GM19397 (cell line): ENCODE results near the gene AGBL4.
"Not testable (repeated sequence)": the region's sequence is repeated elsewhere in the genome, so short reads cannot be mapped to it uniquely, and the experiment has no call there.

Source experiments
- ATAC-seq: cut with Tn5 transposase; IDR thresholded peaks from one replicate; pipeline ENCODE4 v1.9.1; 2021; ENCODE audit warnings: mild to moderate bottlenecking, moderate library complexity; ENCODE audit not compliant: unreplicated experiment

The AGBL4 gene

GRCh38 chr1:49448200-49448599 lies 575.6 kb downstream of the AGBL4 start:
- no peak for ATAC-seq

DNA sequence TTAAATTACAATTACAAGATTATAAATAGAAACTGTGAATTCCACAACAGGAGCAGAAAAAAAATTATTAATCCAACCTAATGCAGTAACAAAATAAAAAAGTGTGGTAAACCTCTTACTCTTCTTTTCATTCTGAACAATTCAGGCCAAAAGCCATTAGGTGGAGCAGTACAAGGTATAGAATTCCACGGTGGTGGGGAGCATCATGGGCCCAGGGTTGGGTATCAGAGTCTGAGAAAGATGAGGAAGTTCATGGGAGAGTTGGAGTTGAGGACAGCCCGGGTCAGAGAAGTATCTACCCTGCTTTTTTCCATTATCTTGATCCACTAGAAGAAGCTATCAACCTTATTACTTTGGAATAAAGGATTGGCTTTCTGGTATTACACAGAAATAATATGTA lies 586.9 kb downstream of the AGBL4 start:
- ATAC-seq: no peak

DNA sequence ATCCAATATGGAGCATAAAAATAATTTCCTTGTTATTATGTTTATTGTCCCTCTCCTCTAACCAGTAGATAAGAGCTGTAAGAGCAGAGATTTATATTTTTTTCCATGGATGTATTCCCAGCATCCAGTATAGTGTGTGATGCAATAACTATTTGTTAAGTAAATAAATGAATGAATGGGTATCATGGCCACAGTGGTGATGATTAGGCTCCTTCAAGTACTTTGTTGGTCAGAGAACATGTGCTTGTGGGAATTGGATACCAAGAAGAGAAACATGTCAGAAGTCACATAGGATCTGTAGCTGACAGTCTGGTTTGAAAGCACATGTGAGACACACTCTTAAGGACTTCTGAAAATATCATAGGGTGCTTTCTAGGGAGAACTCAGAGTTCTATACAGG lies 588.5 kb downstream of the AGBL4 start:
- no peak for ATAC-seq

- no peak for ATAC-seq
Observed at GRCh38 chr1:49424782-49425181, 599.0 kb downstream of the AGBL4 start.

DNA sequence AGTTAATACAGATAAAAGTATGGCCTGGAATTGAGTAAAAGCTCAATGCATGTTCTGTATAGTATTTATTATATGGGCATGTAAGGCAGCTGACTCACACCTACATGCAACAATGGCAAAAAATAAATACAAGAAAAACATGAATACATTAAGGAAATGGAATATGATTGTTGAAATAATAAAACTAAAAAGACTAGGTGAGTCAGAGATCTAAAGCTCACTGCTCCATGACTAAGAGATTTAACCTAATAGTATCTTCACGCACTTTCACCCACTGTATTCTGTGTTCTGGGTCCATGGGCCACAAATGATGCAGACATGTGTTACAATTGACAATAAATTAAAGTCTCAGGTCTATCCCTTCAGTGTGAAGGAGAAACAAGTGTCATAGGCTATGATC lies 607.0 kb downstream of the AGBL4 start:
- ATAC-seq: no peak

- ATAC-seq: no peak
Observed at GRCh38 chr1:49408346-49408745, 615.4 kb downstream of the AGBL4 start.

GRCh38 chr1:49397086-49397485 lies 626.7 kb downstream of the AGBL4 start:
- no peak for ATAC-seq

DNA sequence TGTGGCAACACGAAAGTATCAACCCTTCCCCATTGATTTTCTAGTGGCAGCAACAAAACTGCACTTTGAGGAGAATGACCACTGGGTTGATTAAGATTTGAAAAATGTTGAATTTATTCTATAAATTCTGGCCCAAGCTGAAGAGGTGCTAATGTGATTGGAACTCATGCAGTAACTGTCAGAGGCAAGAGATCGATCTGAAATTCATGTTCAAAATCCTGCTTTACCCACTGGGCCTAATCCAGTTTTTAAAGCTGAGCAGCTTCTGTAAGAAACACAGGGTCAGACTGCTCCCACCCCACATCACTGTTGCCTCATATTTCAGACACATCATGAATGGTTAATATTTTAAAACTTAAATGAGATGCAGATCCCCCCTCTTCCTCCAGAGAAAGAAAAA lies 629.6 kb downstream of the AGBL4 start:
- no peak for ATAC-seq

DNA sequence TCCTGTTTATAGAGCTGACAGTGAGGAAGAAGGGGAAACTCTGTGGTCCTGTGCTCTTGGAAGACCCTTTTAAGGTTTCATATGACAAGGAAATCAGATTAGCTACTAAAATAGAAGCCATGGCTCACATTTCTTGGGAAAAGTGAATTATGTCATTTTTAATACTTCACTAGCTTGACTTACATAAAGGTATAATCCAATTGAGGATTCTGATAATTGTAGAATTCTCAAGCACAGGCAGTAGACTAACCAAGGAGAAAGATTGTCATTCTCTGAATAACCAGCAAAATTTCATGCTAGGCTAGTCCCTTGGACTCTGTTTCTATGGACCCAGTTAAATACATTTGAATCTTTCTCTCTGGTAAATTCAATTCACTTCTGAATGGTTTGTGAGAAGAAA lies 634.1 kb downstream of the AGBL4 start:
- ATAC-seq: no peak

DNA sequence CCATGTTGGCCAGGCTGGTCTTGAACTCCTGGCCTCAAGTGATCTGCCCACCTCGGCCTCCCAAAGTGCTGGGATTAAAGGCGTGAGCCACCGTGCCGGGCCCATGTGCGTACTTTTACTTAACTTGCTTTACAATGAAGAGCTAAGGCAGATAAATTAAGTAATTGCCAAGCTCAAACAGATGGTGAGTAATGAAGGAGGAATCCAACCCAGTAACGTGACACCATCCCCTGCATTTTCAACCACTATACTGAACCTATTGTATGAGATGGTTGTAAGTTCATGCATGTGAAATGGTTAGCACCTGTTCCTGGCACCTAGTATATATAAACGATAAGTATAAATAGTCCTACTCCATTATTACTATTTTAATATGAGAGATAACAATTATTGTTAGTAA lies 659.1 kb downstream of the AGBL4 start:
- ATAC-seq: no peak

DNA sequence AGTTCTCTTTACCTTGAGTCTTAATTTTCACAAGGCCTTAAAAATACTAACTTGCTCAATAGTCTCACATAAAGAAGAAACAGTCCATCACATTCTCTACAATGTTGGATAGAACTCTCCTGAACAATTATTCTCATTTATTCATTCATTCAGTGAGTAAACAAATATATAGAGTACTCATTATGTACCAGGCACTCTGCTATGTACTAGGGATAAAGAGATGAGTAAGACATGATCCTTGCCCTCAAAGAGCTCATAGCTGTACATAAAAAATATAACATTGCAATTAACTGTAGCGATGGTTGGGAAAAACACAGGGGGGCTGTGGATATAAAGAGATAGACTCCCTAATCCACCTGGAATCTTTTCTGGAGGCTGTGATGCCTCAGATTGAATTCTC lies 660.1 kb downstream of the AGBL4 start:
- no peak for ATAC-seq

DNA sequence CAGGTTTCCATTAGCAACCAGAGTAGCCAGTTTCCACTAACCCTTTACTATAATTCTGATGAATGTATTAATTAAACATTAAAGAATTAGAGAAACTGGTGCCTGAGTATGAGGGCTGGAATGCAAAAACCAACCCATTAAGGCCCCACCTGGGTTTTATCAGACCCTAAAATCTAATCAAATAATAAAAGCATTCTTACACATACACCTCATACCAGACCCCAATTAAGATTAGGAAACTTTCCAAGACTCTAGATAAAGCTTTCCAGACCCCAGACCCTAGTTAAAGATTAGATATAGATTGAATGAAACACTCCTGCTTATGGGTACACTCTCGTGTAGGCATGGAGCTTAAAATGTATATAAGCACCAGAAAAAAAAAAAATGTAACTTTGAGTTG lies 665.7 kb downstream of the AGBL4 start:
- no peak for ATAC-seq

DNA sequence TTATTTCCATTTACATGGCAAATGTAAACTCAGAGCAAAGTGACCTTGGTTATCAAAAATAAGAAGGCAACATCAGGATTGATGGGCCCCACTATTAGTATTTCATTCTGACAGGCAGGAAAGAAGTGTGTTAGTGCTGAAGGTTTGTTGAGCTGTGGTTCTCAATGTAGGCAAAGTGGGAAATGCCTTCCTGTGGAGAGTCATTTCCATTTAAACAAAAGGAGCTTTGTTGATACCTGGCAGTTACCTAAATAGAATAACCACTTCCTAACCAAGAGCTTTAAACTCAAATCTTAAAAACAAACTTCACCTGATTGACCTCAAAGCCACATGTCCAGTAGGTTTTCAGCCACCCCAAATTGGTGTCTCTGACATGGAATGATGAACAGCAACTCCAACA lies 667.2 kb downstream of the AGBL4 start:
- no peak for ATAC-seq

- no peak for ATAC-seq
Observed at GRCh38 chr1:49351768-49352167, 672.0 kb downstream of the AGBL4 start.

GRCh38 chr1:49346767-49347349 lies 676.9 kb downstream of the AGBL4 start:
- ATAC-seq: no peak

DNA sequence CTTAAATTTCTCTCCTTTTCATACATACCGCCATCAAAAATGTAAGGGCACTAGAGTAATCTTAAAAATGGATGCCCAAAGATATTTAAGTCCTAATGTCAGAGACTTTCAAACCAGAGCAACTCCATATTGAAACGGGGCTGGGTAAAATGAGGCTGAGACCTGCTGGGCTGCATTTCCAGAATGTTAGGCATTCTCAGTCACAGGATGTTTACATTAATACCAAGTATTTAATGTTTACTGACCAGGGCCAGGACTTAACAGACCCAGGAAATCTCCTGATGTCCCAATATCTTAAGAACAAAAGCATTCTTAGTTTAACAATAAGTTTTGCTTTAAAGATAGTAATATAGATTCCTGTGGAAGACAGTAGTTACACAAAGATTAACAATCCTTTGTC lies 683.2 kb downstream of the AGBL4 start:
- no peak for ATAC-seq

GRCh38 chr1:49339043-49339442 lies 684.7 kb downstream of the AGBL4 start:
- ATAC-seq: no peak

DNA sequence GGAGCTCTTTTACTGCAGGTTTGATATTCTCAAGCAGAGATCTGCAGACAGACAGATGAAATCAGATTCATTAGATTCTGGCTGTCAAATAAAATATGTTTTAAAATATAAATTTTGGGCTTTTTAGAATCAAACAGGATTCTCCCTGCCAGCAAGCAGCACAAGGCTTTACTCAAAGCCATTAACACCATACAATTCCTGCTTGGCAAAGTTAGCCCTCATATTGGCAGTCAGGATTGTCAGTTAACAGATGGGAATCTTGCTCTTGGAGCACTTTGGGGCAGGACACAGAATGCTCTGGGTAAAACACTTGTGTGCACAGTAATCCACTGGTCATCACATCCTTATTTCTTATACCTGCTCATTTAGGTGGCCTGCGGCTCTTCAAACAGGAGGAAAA lies 686.5 kb downstream of the AGBL4 start:
- no peak for ATAC-seq

- no peak for ATAC-seq
Observed at GRCh38 chr1:49333906-49334305, 689.8 kb downstream of the AGBL4 start.

GRCh38 chr1:49331066-49331852 lies 692.5 kb downstream of the AGBL4 start:
- ATAC-seq: no peak

GRCh38 chr1:49323925-49324540 lies 699.7 kb downstream of the AGBL4 start:
- ATAC-seq: no peak

DNA sequence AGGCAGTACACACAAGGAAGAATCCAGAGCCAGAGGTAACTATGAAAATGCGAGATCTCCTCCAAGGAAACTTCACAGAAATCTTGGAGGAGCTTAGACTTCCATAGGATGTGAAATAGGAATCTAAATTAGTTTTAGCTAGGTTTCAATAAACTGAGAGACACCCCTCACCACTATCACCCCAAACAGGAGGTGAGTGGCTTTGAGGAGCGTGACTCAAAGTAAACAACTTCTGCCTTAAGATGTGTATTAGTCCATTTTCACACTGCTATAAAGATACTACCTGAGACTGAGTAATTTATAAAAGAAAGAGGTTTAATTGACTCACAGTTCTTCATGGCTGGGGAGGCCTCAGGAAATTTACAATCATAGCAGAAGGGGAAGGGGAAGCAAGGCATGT lies 703.3 kb downstream of the AGBL4 start:
- ATAC-seq: not testable (repeated sequence)
